ENCODE results near the gene EEA1. TPM values are rescaled to one million over a fixed set of nuclear protein-coding genes. Genes with fewer than 3 reads are reported as not detected.

EEA1 gene
- total RNA-seq, 1 experiment from 2014 or later: 35.7 TPM

GRCh38 chr12:92827836-92828431 is 101.2 kb downstream of the EEA1 start:
- no peak overlapping the region for H3K4me3 ChIP-seq (ENCODE audit: low read depth, low read length, poor library complexity, severe bottlenecking)
- no peaks in the 10 kb centered on the region for H3K27me3 ChIP-seq (replicated peaks; ENCODE audit: insufficient read depth, low read depth, low read length, poor library complexity)
- BruUV-seq (replicated peaks): no TSS peak
- intact Hi-C loops (cut with micrococcal nuclease; ENCODE audit: unreplicated experiment): no loop called here
- no peak overlapping the region for H3K27ac ChIP-seq (ENCODE audit: low read depth, low read length, poor library complexity, severe bottlenecking)
- TF ChIP-seq CTCF (conservative IDR thresholded peaks at IDR 0.05; ENCODE audit: low read depth, low read length): peak; percentile 91
- TF ChIP-seq EZH2 (IDR thresholded peaks at IDR 0.05; ENCODE audit: borderline replicate concordance, low read depth, low read length, poor library complexity, severe bottlenecking): no peak
- no peaks in the 10 kb centered on the region for H3K9me3 ChIP-seq (ENCODE audit: low read depth, low read length, poor library complexity, severe bottlenecking)
- no peaks in the 10 kb centered on the region for H3K4me1 ChIP-seq (ENCODE audit: insufficient read depth, low read length, poor library complexity, severe bottlenecking)
- POLR2A ChIA-PET (ENCODE audit: low non-redundant PET): no interaction called here
- peak; percentile 70 for DNase-seq (ENCODE audit: low spot score)
- CTCF ChIA-PET: interaction anchor here (1.0 kb wide), 1 partner anchor 1274 kb away, joined by 4 read pairs; no protein-coding TSS in a partner anchor
- peaks cover 8% of the 10 kb centered on the region for H3K36me3 ChIP-seq (ENCODE audit: insufficient read depth, low read length, poor library complexity, severe bottlenecking)

GRCh38 chr12:92821142-92821541 is 108.0 kb downstream of the EEA1 start:
- no peak for DNase-seq (ENCODE audit: low spot score)
- Histone ChIP-seq H3K27me3 (replicated peaks; ENCODE audit: insufficient read depth, low read depth, low read length, poor library complexity) (no peaks in the 10 kb centered on the region), H3K4me3 (ENCODE audit: low read depth, low read length, poor library complexity, severe bottlenecking) (no peak overlapping the region), H3K36me3 (ENCODE audit: insufficient read depth, low read length, poor library complexity, severe bottlenecking) (peaks cover 4% of the 10 kb centered on the region), H3K9me3 (ENCODE audit: low read depth, low read length, poor library complexity, severe bottlenecking) (no peaks in the 10 kb centered on the region), H3K4me1 (ENCODE audit: insufficient read depth, low read length, poor library complexity, severe bottlenecking) (no peaks in the 10 kb centered on the region), H3K27ac (ENCODE audit: low read depth, low read length, poor library complexity, severe bottlenecking) (no peak overlapping the region)
- intact Hi-C loops (cut with micrococcal nuclease; ENCODE audit: unreplicated experiment): no loop called here
- CTCF ChIA-PET: interaction anchor here (0.6 kb wide), 1 partner anchor 10 kb away, joined by 3 read pairs; no protein-coding TSS in a partner anchor
- POLR2A ChIA-PET (ENCODE audit: low non-redundant PET): no interaction called here
- TF ChIP-seq EZH2 (IDR thresholded peaks at IDR 0.05; ENCODE audit: borderline replicate concordance, low read depth, low read length, poor library complexity, severe bottlenecking): no peak
- TF ChIP-seq CTCF (conservative IDR thresholded peaks at IDR 0.05; ENCODE audit: low read depth, low read length): no peak
- no TSS peak for BruUV-seq (replicated peaks)

- CTCF ChIA-PET: no interaction called here
- intact Hi-C loops (cut with micrococcal nuclease; ENCODE audit: unreplicated experiment): no loop called here
- Histone ChIP-seq H3K27ac (ENCODE audit: low read depth, low read length, poor library complexity, severe bottlenecking) (no peak overlapping the region), H3K9me3 (ENCODE audit: low read depth, low read length, poor library complexity, severe bottlenecking) (no peaks in the 10 kb centered on the region), H3K4me3 (ENCODE audit: low read depth, low read length, poor library complexity, severe bottlenecking) (no peak overlapping the region), H3K27me3 (replicated peaks; ENCODE audit: insufficient read depth, low read depth, low read length, poor library complexity) (no peaks in the 10 kb centered on the region), H3K36me3 (ENCODE audit: insufficient read depth, low read length, poor library complexity, severe bottlenecking) (peaks cover 15% of the 10 kb centered on the region), H3K4me1 (ENCODE audit: insufficient read depth, low read length, poor library complexity, severe bottlenecking) (no peaks in the 10 kb centered on the region)
- TF ChIP-seq EZH2 (IDR thresholded peaks at IDR 0.05; ENCODE audit: borderline replicate concordance, low read depth, low read length, poor library complexity, severe bottlenecking) (no peak), CTCF (conservative IDR thresholded peaks at IDR 0.05; ENCODE audit: low read depth, low read length) (no peak)
- DNase-seq (ENCODE audit: low spot score): no peak
- POLR2A ChIA-PET (ENCODE audit: low non-redundant PET): no interaction called here
- no TSS peak for BruUV-seq (replicated peaks)
Measured at GRCh38 chr12:92814584-92814983, 114.5 kb downstream of the EEA1 start.

All from A673 (cell line).